Measurements from ENCODE around the gene SHANK1.
"Not testable (repeated sequence)": the region's sequence is repeated elsewhere in the genome, so short reads cannot be mapped to it uniquely, and the experiment has no call there.

The SHANK1 gene

DNA sequence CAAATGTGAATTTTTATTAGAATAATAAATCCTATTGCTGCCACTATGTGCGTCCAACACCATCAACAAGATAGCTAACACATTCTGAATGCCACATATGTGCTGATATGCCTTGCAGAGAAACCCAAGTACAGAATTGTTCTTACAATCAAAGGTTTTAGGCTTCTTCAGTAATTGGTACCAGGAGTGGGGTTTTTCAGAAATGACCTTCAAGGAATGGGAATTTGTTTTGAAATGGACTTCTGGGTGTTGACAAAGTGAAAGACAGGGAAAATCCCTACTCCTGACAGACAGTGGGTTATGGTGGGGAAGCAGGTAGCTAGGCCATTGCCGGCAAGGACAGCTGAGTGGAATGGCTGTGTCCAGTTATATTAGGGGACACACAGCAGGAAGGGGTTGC lies 85.6 kb downstream of the SHANK1 start:
- no peak for DNase-seq (ENCODE audit: low read depth in 2 of 2)

DNA sequence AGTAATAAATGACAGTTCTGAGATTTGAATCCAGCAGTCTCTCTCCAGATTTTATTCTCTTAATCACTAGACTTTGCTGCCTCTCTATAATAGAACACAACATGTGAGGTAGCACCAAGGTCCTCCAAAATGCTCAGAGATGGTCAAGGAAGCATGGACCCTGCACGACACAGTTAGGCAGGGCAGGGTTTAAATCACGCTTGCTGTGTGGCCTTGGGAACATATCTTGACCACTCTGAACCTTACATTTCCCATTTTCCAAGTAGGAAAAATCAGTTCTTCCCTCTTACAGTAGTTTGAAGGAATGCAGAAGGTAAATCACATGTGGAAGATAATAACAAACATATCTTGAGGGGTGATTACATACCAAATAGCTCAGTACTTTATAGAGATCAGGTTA lies 86.2 kb downstream of the SHANK1 start:
- no peak for DNase-seq (ENCODE audit: low read depth in 2 of 2)

DNA sequence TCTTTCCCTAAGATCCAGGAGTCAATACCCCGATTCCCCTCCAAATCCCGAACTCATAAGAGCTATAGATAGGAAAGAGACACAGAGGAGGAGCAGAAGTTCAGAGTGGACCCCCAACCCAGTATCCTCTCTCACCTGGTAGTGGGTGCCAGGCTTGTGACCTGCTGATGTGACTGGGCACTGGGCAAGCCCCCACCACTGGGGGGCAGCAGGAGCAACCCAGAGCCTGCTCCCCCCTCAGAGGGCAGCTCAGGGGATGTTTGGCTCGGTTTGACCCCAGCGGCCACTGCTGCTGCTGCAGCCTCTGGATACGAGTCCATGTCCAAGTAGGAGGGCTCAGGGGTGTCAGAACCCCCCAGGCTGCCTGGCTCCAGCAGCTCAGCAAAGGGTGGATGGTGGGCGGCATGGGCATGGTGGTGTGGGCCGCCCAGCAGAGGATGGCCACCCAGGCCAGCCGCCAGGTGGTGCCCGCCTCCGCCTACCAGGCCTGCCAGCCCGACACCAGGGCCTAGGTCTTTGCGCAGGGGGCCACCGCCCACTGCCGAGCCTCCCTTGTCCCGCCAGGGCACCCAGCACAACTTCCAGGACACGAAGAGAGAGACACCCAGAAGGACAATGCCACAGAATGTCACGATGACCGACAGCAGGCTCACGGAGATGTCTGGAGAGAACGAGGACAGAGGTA lies 87.3 kb downstream of the SHANK1 start:
- DNase-seq (ENCODE audit: low read depth in 2 of 2) = no peak

DNA sequence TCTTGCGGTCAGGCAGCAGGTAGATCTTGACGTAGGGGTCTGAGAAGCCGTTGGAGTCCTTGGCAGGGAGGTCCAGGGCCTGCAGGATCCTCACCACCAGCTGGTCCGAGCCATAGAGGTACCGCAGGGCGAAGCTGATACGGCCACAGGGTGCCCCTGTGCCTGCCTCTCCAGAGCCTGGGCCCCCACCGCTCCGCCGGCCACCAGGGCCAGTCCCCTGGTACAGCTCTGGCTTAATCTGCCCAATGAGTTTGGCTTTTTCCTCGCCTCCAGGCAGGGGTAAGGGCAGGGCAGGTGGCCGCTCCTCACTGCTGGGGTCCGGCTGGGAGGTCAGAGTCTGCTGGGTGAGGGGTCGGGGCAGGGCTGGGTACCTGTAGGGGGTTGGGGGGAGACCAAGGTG lies 89.8 kb downstream of the SHANK1 start:
- no peak for DNase-seq (ENCODE audit: low read depth in 2 of 2)

DNA sequence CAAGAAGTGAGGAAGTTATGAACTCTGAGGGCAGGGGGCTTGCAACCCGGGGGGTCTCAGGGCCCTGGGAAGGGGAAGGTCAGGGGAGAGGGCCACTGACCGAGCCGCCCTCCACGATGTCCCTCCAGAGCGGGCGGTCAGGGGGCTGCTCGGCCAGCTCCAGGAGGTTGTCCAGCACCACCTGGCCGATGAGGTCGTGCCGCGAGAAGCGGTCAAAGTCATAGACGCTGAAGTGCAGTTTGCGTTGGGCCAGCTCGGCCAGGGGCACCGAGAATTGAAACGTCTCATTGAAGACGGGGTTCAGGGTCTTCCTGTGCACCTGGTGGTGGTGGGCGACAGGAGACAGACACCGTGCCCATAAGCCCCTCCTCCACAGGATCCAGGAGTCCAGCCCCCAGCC lies 90.4 kb downstream of the SHANK1 start:
- no peak for DNase-seq (ENCODE audit: low read depth in 2 of 2)

DNA sequence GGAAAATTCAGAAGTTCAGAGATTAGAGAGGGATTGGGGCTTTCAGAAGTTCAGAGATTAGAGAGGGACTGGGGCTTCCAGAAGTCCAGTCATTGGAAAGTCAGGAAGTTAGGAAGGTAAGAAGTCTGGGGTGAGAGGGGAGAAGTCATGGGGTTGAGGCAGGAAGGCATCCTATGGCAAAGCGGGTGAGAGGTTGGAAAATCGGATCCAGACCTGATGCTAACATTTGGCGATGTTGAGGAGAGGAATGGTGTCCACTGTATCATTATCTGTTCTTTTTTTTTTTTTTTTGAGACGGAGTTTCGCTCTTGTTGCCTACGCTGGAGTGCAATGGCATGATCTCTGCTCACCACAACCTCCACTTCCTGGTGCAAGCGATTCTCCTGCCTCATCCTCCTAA lies 91.1 kb downstream of the SHANK1 start:
- DNase-seq (ENCODE audit: low read depth in 2 of 2) = no peak

DNA sequence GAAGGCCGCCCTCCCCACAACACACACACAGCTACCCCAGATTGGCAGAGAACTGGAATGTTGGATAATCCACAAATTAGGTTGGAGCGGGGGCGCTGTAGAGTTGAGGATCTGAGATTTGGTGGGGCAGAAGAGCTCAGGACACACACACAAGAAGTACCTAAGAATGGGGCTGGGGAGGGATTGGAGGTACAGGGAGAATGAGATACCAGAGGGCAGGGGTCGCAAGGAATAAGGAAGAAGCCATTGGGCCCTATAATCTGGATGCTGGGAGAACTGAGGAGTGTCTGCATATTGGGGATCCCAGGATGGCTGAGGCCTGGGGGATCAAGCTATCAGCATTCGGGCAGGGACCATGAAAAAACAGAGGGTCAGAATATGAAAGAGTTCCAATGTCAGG lies 91.5 kb downstream of the SHANK1 start:
- no peak for DNase-seq (ENCODE audit: low read depth in 2 of 2)

DNA sequence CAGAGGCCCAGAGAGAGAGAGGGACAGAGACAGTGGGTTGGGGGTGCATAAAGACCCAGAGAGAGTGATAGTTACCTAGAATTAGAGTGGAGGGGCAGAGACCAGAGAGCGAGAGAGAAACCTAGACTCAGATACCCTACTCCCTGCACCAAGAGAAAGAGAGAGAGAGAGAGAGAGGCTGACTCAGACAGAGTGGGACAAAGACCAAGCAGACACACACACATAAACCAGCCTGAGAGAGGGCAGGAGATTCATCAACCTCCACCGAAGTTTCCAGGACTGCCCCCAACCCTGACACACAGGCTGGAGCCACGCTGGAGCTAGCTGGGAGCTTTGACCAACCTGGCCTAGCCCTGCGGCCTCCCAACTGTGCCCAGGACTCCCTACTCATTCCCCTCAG lies 92.8 kb downstream of the SHANK1 start:
- no peak for DNase-seq (ENCODE audit: low read depth in 2 of 2)

DNA sequence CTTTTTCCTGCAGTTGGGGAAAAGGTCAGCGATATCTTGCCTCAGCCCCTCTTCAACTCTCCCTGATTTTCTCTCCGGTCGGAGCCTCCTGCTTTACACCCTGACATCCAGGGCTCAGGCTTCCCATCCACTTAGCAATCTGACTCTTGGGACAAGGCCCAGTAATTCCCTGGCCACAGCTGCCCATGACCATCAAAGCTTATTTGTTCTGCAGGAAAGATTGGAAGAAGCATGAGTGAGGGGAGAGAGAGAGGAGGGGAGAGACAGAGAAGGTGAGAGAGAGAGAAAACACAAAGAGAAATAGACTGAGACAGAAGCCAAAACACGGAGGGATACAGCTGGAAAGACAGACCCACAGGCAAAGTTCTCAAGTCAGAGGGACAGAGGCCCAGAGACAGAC lies 93.6 kb downstream of the SHANK1 start:
- DNase-seq (ENCODE audit: low read depth in 2 of 2) = no peak

DNA sequence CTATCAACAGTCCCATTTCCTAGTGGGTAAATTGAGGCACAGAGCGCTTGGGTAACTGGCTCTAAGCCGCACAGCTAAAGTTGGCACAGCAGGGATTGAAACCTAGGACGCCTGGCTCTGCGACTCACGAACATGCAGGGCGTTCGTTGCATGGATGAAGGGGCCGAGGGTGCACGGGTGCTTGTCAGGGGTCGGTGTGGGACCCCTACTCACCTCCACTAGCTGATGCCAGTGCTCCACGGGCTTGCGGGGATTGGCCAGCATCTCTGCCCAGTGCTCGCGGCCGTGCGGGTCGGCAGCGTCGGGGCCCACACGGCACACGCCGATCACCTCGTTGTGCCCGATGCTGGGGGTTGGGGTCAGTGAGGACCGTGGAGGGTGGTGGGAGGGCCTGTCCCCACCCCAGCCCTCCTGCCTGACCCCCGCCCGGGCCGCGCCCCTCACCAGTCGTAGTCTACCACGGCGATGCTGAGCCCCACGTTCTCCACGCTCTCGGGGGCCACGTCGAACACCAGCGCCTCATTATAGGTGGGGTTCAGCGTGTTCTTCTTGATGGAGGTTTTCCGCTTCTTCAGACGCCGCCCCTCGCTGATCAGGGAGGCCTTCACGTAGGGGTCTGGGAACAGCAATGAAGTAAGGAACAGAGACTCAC lies 94.5 kb downstream of the SHANK1 start:
- DNase-seq (ENCODE audit: low read depth in 2 of 2) = no peak

DNA sequence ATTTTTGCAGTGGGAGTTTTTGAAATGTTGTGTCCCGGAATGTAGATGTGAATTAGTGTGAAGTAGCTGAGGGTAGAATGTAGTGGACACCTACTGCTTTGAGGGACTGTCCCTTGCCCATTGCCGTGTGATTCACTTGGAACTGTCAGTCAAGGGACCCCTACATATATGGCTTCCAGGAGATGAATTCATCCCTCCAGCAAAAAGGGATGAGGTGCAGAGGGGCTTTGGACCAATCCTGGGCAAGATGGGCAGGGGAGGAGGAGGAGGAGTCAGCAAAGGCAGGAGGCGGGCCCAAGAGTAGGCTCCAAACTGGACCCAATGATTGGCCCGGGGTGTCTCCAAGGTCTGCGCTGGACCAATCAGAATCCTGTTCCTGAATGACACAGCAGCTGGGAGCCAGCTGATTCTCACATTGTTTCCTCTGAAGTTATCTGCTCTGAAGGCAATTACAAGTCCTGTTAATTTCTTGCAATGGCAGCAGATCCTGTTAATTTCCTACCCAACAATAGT lies 99.2 kb downstream of the SHANK1 start:
- not testable (repeated sequence) for DNase-seq (ENCODE audit: low read depth in 2 of 2)

DNA sequence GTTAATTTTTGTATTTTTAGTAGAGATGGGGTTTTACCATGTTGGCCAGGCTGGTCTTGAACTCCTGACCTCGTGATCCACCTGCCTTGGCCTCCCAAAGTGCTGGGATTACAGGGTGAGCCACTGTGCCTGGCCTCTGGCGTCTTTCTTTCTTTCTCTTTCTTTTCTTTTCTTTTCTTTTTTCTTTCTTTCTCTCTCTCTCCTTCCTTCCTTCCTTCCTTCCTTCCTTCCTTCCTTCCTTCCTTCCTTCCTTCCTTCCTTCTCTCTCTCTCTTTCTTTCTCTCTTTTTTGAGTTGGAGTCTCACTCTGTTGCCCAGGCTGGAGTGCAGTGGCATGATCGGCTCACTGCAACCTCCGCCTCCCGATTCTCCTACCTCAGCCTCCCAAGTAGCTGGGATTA lies 100.4 kb downstream of the SHANK1 start:
- DNase-seq (ENCODE audit: low read depth in 2 of 2) = not testable (repeated sequence)

DNA sequence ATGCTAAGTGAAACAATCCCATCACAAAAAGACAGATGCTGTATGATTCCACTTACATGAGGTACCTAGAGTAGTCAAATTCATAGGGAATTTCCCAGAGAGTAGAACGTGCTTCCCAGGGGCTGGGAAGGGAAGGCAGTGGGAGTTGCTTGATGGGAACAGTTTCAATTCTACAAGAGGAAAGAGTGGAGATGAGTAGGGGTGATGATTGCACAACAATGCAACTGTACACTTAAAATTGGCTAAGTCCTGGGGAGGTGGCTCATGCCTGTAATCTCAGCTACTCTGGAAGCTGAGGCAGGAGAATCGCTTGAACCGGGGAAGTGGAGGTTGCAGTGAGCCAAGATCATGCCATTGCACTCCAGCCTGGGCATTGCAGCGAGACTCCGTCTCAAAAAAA lies 101.2 kb downstream of the SHANK1 start:
- DNase-seq (ENCODE audit: low read depth in 2 of 2) = not testable (repeated sequence)

DNA sequence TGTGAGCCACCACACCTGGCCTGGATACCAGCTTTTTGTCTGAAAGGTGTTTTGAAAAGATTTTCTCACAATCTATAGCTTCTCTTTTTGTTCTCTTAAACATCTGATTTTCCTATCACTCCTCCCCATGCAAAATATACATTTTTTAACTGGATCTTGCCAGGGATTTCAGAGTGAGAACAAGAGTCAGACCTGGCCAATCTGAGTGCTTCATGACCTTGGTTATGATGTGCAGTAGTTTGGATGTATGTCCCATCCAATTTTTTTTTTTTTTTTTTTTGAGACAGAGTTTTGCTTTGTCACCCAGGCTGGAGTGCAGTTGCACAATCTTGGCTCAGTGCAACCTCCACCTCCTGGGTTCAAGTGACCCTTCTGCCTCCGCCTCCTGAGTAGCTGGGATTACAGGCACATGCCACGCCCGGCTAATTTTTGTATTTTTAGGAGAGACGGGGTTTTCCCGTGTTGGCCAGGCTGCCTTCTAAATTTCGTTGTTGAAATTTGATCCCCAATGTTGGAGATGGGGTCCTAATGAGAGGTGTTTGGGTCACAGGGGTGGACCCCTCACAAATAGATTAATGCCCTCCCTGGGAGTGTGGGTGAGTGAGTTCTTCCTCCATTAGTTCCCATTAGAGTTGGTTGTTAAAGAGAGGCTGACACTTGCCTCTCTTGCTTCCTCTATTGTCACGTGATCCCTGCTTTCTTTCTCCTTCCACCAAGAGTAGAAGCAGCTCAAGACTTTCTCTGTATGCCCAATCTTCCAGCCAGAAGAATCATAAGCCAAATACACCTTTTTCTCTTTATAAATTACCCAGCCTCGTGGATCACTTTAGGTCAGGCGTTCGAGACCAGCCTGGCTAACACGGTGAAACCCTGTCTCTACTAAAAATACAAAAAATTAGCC lies 106.8 kb downstream of the SHANK1 start:
- not testable (repeated sequence) for DNase-seq (ENCODE audit: low read depth in 2 of 2)
